Activated CD8-positive, alpha-beta memory T cell treated with anti-CD3 and anti-CD28 coated beads for 24 hours (primary cell): ENCODE data around the gene ALDH2.
"Not testable (repeated sequence)": the region's sequence is repeated elsewhere in the genome, so short reads cannot be mapped to it uniquely, and the experiment has no call there.

Experiments used
- DNase-seq: peaks from one replicate; pipeline ENCODE4 v3.0.0-alpha.2; 2020

The ALDH2 gene

GRCh38 chr12:111759991-111760390 is 6.7 kb upstream of the ALDH2 start:
- DNase-seq = no peak

- no peak for DNase-seq
These were observed 5.6 kb upstream of the ALDH2 start for GRCh38 chr12:111761099-111761498.

- no peak for DNase-seq
These were observed 5.0 kb upstream of the ALDH2 start for GRCh38 chr12:111761706-111762105.

GRCh38 chr12:111763552-111763951 is 3.2 kb upstream of the ALDH2 start:
- DNase-seq = not testable (repeated sequence)

GRCh38 chr12:111764120-111764821 is 2.5 kb upstream of the ALDH2 start:
- no peak for DNase-seq

GRCh38 chr12:111767362-111768158 is 827 bp downstream of the ALDH2 start:
- no peak for DNase-seq

- no peak for DNase-seq
These were observed 1.6 kb downstream of the ALDH2 start for GRCh38 chr12:111768159-111768895.

GRCh38 chr12:111769599-111769998 is 2.9 kb downstream of the ALDH2 start:
- no peak for DNase-seq

GRCh38 chr12:111773801-111774551 is 7.2 kb downstream of the ALDH2 start:
- DNase-seq = no peak

- no peak for DNase-seq
These were observed 8.8 kb downstream of the ALDH2 start for GRCh38 chr12:111775205-111776193.

- DNase-seq = no peak
These were observed 10.2 kb downstream of the ALDH2 start for GRCh38 chr12:111776836-111777344.

- no peak for DNase-seq
These were observed 10.8 kb downstream of the ALDH2 start for GRCh38 chr12:111777345-111778045.

GRCh38 chr12:111780166-111780565 is 13.4 kb downstream of the ALDH2 start:
- no peak for DNase-seq

GRCh38 chr12:111780615-111781014 is 13.9 kb downstream of the ALDH2 start:
- no peak for DNase-seq

- DNase-seq = no peak
These were observed 14.4 kb downstream of the ALDH2 start for GRCh38 chr12:111781085-111781658.

GRCh38 chr12:111783046-111783445 is 16.3 kb downstream of the ALDH2 start:
- DNase-seq = no peak

- no peak for DNase-seq
These were observed 18.2 kb downstream of the ALDH2 start for GRCh38 chr12:111784953-111785352.

GRCh38 chr12:111785651-111786050 is 18.9 kb downstream of the ALDH2 start:
- no peak for DNase-seq

GRCh38 chr12:111788178-111788654 is 21.5 kb downstream of the ALDH2 start:
- DNase-seq = no peak

- no peak for DNase-seq
These were observed 23.0 kb downstream of the ALDH2 start for GRCh38 chr12:111789779-111790178.
